GM12878 (cell line): ENCODE measurements around the gene RAC2. TPM values are rescaled to one million over a fixed set of nuclear protein-coding genes. Genes with fewer than 3 reads are reported as not detected.

Experiments
- ATF7 ChIP-seq: fragments of 450-650 bp; IDR thresholded peaks from 2 replicates; pipeline ENCODE4 v1.6.1; 2016; ENCODE audit warnings: low read depth, mild to moderate bottlenecking
- FOS ChIP-seq: IDR thresholded peaks from 3 replicates; pipeline ENCODE4 v1.6.1; 2011; ENCODE audit warnings: borderline replicate concordance; ENCODE audit not compliant: insufficient read length; ENCODE audit errors: extremely low read depth
- IRF4 ChIP-seq: IDR thresholded peaks from 2 replicates; pipeline ENCODE4 v1.6.1; 2011; ENCODE audit warnings: low read depth, low read length
- MTA3 ChIP-seq: IDR thresholded peaks from 2 replicates; pipeline ENCODE4 v1.6.1; 2012; ENCODE audit warnings: low read length, inconsistent platforms, borderline replicate concordance
- MYB ChIP-seq: fragments of 150-350 bp; IDR thresholded peaks from 2 replicates; pipeline ENCODE4 v1.6.1; 2014; ENCODE audit warnings: mild to moderate bottlenecking, low read depth, low read length, borderline replicate concordance
- POLR2A ChIP-seq: IDR thresholded peaks from 2 replicates; pipeline ENCODE4 v1.6.1; 2011; ENCODE audit warnings: low read depth, mild to moderate bottlenecking, low read length
- POU2F2 ChIP-seq: IDR thresholded peaks from 3 replicates; pipeline ENCODE4 v1.6.1; 2011; ENCODE audit warnings: low read depth, mild to moderate bottlenecking, low read length, borderline replicate concordance
- RAD51 ChIP-seq: fragments of 450-650 bp; IDR thresholded peaks from 2 replicates; pipeline ENCODE4 v1.6.1; 2016; ENCODE audit warnings: moderate library complexity, mild to moderate bottlenecking, inconsistent platforms
- RBBP5 ChIP-seq: fragments of 200-600 bp; sonication (generic); conservative IDR thresholded peaks from 2 replicates; pipeline ENCODE4 v1.6.1; 2016
- SPI1 ChIP-seq: IDR thresholded peaks from 2 replicates; pipeline ENCODE4 v1.6.1; 2011; ENCODE audit warnings: low read depth, mild to moderate bottlenecking, low read length, moderate library complexity, borderline replicate concordance; ENCODE audit not compliant: insufficient read depth
- TCF12 ChIP-seq: IDR thresholded peaks from 2 replicates; pipeline ENCODE4 v1.6.1; 2011; ENCODE audit warnings: low read depth, mild to moderate bottlenecking, low read length
- ZNF217 ChIP-seq: fragments of 450-650 bp; IDR thresholded peaks from 2 replicates; pipeline ENCODE4 v1.6.1; 2017; ENCODE audit warnings: antibody characterized with exemption, mild to moderate bottlenecking
- polyA plus RNA-seq, 11 experiments: library from polyadenylated mRNA; depleted of rRNA in 4 of 11; unstranded in 6 of 11; stranded (reverse) in 5 of 11; fragments of >200 nt; fragmentation: Nextera tagmentation in 4 of 11; fragmentation: Illumina TruSeq in 1 of 11; extraction: Ambion mirVana in 4 of 11; extraction: Trizol in 1 of 11; gene quantifications; 1 replicate in 1 of 11; 2 replicates in 10 of 11; pipeline versions ENCODE4 v1.2.1 to v1.2.3, GENCODE V29; 2011 to 2016; ENCODE audit warnings: inconsistent platforms in 2 of 11, missing spikeins in 2 of 11, low read depth in 1 of 11
- total RNA-seq, 4 experiments: library from RNA; depleted of rRNA in 3 of 4; stranded (reverse); fragments of >200 nt in 3 of 4; fragmentation: Illumina TruSeq in 1 of 4; extraction: Trizol in 1 of 4; gene quantifications; 2 replicates each; pipeline versions ENCODE4 v1.2.1 to v1.2.3, GENCODE V29; 2013 to 2021
- TF ChIP-seq, protein P1 (sequence below): fragments of 450-650 bp; IDR thresholded peaks from 2 replicates; pipeline ENCODE4 v1.6.1; 2017; ENCODE audit warnings: antibody characterized with exemption, mild to moderate bottlenecking, moderate library complexity
- TF ChIP-seq, protein P2 (sequence below): fragments of 450-650 bp; IDR thresholded peaks from 2 replicates; pipeline ENCODE4 v1.6.1; 2016; ENCODE audit warnings: mild to moderate bottlenecking
- TF ChIP-seq, protein P3 (sequence below): IDR thresholded peaks from 2 replicates; pipeline ENCODE4 v1.6.1; 2012; ENCODE audit warnings: low read length, inconsistent platforms
- TF ChIP-seq, protein P4 (sequence below): fragments of 450-650 bp; IDR thresholded peaks from 2 replicates; pipeline ENCODE4 v1.6.1; 2017; ENCODE audit warnings: mild to moderate bottlenecking, moderate library complexity
- TF ChIP-seq, protein P5 (sequence below): fragments of 450-650 bp; IDR thresholded peaks from 2 replicates; pipeline ENCODE4 v1.6.1; 2017; ENCODE audit warnings: low read depth, mild to moderate bottlenecking, moderate library complexity

The RAC2 gene
- total and polyA plus RNA-seq, 10 of the 15 experiments (the other 5 are each of a cell fraction or from before 2014, with no cell fraction given), result 102 to 386 (median 304) TPM

DNA sequence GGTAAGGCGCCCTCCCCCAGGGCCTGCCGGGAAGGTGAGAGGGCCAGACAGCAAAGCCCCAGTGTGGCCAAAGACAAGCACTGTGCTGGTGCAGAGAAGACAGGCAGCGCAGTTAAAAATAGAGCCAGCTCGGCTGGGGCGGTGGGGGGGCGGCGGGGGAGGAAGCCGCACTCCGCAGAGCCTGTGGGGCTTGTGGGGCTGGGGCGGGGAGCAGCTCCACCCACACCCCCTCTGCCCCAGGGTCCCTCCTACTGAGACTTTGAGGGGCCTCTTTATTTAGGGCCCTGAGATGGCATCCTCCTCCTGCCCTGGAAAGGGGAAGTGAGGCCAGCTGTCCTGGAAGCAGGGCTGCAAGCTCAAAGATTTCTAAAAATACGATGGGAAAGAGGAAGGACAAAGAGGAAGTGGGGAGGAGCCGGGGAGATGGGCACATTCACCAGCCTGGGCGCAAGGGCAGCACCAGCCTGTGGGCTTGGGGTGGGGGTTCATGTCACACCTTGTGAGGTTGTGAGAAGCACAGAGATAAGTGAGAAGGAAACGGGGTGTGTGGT is 40.8 kb upstream of the RAC2 start (continued):
- TF ChIP-seq, protein P1, sequence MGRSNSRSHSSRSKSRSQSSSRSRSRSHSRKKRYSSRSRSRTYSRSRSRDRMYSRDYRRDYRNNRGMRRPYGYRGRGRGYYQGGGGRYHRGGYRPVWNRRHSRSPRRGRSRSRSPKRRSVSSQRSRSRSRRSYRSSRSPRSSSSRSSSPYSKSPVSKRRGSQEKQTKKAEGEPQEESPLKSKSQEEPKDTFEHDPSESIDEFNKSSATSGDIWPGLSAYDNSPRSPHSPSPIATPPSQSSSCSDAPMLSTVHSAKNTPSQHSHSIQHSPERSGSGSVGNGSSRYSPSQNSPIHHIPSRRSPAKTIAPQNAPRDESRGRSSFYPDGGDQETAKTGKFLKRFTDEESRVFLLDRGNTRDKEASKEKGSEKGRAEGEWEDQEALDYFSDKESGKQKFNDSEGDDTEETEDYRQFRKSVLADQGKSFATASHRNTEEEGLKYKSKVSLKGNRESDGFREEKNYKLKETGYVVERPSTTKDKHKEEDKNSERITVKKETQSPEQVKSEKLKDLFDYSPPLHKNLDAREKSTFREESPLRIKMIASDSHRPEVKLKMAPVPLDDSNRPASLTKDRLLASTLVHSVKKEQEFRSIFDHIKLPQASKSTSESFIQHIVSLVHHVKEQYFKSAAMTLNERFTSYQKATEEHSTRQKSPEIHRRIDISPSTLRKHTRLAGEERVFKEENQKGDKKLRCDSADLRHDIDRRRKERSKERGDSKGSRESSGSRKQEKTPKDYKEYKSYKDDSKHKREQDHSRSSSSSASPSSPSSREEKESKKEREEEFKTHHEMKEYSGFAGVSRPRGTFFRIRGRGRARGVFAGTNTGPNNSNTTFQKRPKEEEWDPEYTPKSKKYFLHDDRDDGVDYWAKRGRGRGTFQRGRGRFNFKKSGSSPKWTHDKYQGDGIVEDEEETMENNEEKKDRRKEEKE, result no peak
- TF ChIP-seq, protein P2, sequence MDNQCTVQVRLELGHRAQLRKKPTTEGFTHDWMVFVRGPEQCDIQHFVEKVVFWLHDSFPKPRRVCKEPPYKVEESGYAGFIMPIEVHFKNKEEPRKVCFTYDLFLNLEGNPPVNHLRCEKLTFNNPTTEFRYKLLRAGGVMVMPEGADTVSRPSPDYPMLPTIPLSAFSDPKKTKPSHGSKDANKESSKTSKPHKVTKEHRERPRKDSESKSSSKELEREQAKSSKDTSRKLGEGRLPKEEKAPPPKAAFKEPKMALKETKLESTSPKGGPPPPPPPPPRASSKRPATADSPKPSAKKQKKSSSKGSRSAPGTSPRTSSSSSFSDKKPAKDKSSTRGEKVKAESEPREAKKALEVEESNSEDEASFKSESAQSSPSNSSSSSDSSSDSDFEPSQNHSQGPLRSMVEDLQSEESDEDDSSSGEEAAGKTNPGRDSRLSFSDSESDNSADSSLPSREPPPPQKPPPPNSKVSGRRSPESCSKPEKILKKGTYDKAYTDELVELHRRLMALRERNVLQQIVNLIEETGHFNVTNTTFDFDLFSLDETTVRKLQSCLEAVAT, result peak; percentile 40; the same call in 1 of the 2 replicates
- TF ChIP-seq POU2F2 (0 out of 3 replicates have a peak, but pooled peaks have one; percentile 12), IRF4 (peak; percentile 48; the same call in 1 of the 2 replicates), ATF7 (peak; percentile 52), TCF12 (0 out of 2 replicates have a peak, but pooled peaks have one; percentile 25), RAD51 (0 out of 2 replicates have a peak, but pooled peaks have one; percentile 9), SPI1 (peak; percentile 96), ZNF217 (peak; percentile 77; the same call in 1 of the 2 replicates), MYB (no peak), RBBP5 (no peak), FOS (no peak), POLR2A (peak; percentile 47; the same call in 1 of the 2 replicates), MTA3 (0 out of 2 replicates have a peak, but pooled peaks have one; percentile 26)
- TF ChIP-seq, protein P3, sequence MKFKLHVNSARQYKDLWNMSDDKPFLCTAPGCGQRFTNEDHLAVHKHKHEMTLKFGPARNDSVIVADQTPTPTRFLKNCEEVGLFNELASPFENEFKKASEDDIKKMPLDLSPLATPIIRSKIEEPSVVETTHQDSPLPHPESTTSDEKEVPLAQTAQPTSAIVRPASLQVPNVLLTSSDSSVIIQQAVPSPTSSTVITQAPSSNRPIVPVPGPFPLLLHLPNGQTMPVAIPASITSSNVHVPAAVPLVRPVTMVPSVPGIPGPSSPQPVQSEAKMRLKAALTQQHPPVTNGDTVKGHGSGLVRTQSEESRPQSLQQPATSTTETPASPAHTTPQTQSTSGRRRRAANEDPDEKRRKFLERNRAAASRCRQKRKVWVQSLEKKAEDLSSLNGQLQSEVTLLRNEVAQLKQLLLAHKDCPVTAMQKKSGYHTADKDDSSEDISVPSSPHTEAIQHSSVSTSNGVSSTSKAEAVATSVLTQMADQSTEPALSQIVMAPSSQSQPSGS, result no peak
- TF ChIP-seq, protein P4, sequence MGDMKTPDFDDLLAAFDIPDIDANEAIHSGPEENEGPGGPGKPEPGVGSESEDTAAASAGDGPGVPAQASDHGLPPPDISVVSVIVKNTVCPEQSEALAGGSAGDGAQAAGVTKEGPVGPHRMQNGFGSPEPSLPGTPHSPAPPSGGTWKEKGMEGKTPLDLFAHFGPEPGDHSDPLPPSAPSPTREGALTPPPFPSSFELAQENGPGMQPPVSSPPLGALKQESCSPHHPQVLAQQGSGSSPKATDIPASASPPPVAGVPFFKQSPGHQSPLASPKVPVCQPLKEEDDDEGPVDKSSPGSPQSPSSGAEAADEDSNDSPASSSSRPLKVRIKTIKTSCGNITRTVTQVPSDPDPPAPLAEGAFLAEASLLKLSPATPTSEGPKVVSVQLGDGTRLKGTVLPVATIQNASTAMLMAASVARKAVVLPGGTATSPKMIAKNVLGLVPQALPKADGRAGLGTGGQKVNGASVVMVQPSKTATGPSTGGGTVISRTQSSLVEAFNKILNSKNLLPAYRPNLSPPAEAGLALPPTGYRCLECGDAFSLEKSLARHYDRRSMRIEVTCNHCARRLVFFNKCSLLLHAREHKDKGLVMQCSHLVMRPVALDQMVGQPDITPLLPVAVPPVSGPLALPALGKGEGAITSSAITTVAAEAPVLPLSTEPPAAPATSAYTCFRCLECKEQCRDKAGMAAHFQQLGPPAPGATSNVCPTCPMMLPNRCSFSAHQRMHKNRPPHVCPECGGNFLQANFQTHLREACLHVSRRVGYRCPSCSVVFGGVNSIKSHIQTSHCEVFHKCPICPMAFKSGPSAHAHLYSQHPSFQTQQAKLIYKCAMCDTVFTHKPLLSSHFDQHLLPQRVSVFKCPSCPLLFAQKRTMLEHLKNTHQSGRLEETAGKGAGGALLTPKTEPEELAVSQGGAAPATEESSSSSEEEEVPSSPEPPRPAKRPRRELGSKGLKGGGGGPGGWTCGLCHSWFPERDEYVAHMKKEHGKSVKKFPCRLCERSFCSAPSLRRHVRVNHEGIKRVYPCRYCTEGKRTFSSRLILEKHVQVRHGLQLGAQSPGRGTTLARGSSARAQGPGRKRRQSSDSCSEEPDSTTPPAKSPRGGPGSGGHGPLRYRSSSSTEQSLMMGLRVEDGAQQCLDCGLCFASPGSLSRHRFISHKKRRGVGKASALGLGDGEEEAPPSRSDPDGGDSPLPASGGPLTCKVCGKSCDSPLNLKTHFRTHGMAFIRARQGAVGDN, result peak; percentile 58; the same call in 1 of the 2 replicates
- TF ChIP-seq, protein P5, sequence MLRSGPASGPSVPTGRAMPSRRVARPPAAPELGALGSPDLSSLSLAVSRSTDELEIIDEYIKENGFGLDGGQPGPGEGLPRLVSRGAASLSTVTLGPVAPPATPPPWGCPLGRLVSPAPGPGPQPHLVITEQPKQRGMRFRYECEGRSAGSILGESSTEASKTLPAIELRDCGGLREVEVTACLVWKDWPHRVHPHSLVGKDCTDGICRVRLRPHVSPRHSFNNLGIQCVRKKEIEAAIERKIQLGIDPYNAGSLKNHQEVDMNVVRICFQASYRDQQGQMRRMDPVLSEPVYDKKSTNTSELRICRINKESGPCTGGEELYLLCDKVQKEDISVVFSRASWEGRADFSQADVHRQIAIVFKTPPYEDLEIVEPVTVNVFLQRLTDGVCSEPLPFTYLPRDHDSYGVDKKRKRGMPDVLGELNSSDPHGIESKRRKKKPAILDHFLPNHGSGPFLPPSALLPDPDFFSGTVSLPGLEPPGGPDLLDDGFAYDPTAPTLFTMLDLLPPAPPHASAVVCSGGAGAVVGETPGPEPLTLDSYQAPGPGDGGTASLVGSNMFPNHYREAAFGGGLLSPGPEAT, result peak; percentile 90
